ENCODE results near the gene ARHGAP15. TPM values are rescaled to one million over a fixed set of nuclear protein-coding genes. Genes with fewer than 3 reads are reported as not detected.

ARHGAP15 gene
- polyA plus RNA-seq, 2 donors, result 0.69 to 1.1 TPM

DNA sequence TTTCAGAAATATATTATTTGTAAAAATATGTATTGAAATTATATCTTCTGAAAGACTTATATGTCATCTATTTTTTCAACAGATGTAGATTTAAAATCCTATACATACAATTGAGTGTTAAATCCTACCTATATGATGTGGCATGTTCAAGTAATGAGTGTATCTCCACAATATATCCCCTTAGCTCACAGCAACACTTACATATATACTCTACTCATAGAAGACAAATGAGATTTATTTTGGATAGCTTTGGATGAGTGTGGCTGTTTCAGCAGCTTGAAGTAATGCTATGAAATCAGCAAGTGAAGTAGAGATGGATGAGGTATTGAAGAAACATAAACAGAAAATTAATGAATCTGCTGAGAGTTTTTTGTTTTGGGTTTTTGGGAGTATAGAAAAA lies 263.1 kb downstream of the ARHGAP15 start:
- H3K4me3 ChIP-seq (ENCODE audit: low read depth in 1 of 2, low read length in 2 of 2), result no peak overlapping the region
- no peaks in the 10 kb centered on the region for H3K36me3 ChIP-seq (ENCODE audit: control insufficient read depth in 2 of 2, insufficient read depth in 2 of 2, low read length in 1 of 2)
- no peaks in the 10 kb centered on the region for H3K9me3 ChIP-seq (ENCODE audit: control insufficient read depth in 2 of 2, insufficient read depth in 1 of 2, low read depth in 1 of 2, low read length in 1 of 2)
- no peak overlapping the region for H3K27ac ChIP-seq (ENCODE audit: low read depth in 2 of 2, low read length in 1 of 2)
- no peaks in the 10 kb centered on the region for H3K27me3 ChIP-seq (ENCODE audit: control insufficient read depth in 1 of 2, insufficient read depth in 2 of 2, low read length in 2 of 2)
- H3K4me1 ChIP-seq (ENCODE audit: control insufficient read depth in 2 of 2, insufficient read depth in 2 of 2, low read length in 1 of 2), result no peaks in the 10 kb centered on the region

DNA sequence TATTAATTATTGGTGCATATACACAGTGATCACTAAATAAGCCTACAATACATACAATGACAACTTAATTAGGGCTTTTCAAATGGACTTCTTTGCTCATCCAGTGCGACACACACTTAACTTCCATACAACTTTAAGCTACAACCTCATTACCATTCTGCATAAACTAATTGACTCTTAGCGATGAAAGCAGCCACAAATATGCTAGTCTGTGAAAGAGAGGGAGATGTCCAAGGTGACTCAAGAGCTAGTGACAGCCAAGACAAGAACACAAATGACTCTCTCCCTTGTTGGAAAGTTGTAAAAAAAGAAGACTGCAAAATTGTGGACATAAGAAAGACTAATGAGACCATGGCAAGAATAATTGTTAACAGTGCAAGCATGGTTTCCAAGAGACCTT lies 264.8 kb downstream of the ARHGAP15 start:
- H3K9me3 ChIP-seq (ENCODE audit: control insufficient read depth in 2 of 2, insufficient read depth in 1 of 2, low read depth in 1 of 2, low read length in 1 of 2), result no peaks in the 10 kb centered on the region

DNA sequence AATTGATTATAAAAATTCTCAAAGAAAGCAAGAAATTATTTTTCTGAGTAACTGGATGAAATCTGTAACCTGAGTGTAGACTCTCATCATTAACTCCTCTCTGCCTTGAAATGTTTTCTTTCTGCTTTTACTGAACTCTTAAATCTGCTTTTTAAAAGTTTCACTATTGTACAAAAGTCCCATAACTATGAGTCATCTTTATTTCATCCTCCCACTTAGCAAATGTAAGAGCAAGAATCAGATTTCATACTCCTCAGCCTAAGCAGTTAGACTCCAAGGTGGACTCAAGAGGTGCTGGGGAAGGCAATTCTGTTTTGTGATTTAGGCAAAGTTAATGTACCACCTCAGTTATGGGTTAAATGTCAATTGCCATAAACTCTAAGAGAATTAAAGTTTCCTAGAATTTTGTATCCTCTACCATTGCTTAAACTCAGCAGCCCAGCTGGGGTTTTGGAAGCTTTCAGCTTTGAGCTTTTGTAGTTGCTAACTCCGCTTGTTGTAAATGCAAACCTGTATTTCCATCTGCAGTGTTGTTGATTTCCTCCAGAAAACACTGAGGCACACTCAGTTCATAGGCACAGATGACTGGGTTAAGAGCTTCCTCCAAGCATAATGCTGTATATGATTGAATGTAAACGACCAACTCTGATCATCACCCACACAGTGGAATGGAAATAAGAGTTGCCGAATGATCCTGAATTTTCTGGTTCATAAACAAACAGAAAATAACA lies 268.8 kb downstream of the ARHGAP15 start:
- WGBS, 2 donors, result 38 to 61% methylated on average over 3 of the region's 3 CpGs
- H3K4me1 ChIP-seq (ENCODE audit: control insufficient read depth in 2 of 2, insufficient read depth in 2 of 2, low read length in 1 of 2), result no peaks in the 10 kb centered on the region
- no peak overlapping the region for H3K27ac ChIP-seq (ENCODE audit: low read depth in 2 of 2, low read length in 1 of 2)
- no peak overlapping the region for H3K4me3 ChIP-seq (ENCODE audit: low read depth in 1 of 2, low read length in 2 of 2)
- H3K9me3 ChIP-seq (ENCODE audit: control insufficient read depth in 2 of 2, insufficient read depth in 1 of 2, low read depth in 1 of 2, low read length in 1 of 2), result no peaks in the 10 kb centered on the region
- H3K36me3 ChIP-seq (ENCODE audit: control insufficient read depth in 2 of 2, insufficient read depth in 2 of 2, low read length in 1 of 2), result no peaks in the 10 kb centered on the region
- H3K27me3 ChIP-seq (ENCODE audit: control insufficient read depth in 1 of 2, insufficient read depth in 2 of 2, low read length in 2 of 2), result no peaks in the 10 kb centered on the region

More for the DNA sequence above, 264.8 kb downstream of the ARHGAP15 start:
- Histone ChIP-seq H3K27me3 (ENCODE audit: control insufficient read depth in 1 of 2, insufficient read depth in 2 of 2, low read length in 2 of 2) (no peaks in the 10 kb centered on the region), H3K4me3 (ENCODE audit: low read depth in 1 of 2, low read length in 2 of 2) (no peak overlapping the region), H3K4me1 (ENCODE audit: control insufficient read depth in 2 of 2, insufficient read depth in 2 of 2, low read length in 1 of 2) (no peaks in the 10 kb centered on the region), H3K27ac (ENCODE audit: low read depth in 2 of 2, low read length in 1 of 2) (no peak overlapping the region), H3K36me3 (ENCODE audit: control insufficient read depth in 2 of 2, insufficient read depth in 2 of 2, low read length in 1 of 2) (no peaks in the 10 kb centered on the region)
- 97 to 98% methylated on average over 2 of the region's 2 CpGs for WGBS, 2 donors

DNA sequence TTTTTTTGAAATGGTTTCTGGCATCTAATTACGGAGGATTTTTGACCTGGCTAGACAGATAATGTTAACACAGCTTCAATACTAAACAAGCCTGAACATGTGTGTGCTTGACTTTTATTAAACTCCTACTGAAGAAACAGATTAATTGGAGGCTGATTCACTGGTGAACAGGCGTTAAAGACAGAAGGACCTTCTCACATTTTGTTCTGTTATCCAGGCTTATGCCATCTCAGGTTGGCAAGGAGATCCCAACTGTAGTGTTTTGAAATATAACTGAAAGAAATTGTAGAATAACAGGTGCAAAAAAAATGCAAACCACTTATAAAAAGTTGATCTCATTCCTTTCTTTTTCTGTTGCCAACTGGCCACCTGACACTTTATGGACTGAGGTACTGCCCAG lies 269.6 kb downstream of the ARHGAP15 start:
- Histone ChIP-seq H3K27ac (ENCODE audit: low read depth in 2 of 2, low read length in 1 of 2) (no peak overlapping the region), H3K9me3 (ENCODE audit: control insufficient read depth in 2 of 2, insufficient read depth in 1 of 2, low read depth in 1 of 2, low read length in 1 of 2) (no peaks in the 10 kb centered on the region), H3K4me1 (ENCODE audit: control insufficient read depth in 2 of 2, insufficient read depth in 2 of 2, low read length in 1 of 2) (no peaks in the 10 kb centered on the region), H3K27me3 (ENCODE audit: control insufficient read depth in 1 of 2, insufficient read depth in 2 of 2, low read length in 2 of 2) (no peaks in the 10 kb centered on the region), H3K4me3 (ENCODE audit: low read depth in 1 of 2, low read length in 2 of 2) (no peak overlapping the region), H3K36me3 (ENCODE audit: control insufficient read depth in 2 of 2, insufficient read depth in 2 of 2, low read length in 1 of 2) (no peaks in the 10 kb centered on the region)
- WGBS, 2 donors, result 26 to 43% methylated on average over 2 of the region's 2 CpGs

DNA sequence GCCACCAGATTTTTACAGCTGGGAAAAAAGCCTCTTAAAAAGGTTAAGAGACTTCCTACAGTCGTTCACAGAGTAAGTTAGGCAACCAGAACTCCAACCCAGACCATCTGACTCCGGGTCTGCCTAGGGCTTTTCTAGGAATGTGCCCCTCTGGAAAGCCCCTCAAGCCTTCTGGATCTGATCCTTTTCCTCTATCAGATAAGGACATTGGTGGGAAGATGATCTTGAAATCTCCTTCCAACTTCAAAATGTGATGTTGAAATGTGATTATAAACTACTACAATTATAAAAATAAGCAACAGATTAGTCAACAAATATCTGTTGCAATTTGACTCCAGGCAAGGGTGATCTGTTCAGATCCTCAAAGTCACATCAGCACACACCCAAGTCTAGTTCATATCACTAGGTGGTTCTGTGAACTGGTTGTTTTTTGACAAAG lies 270.4 kb downstream of the ARHGAP15 start:
- Histone ChIP-seq H3K27ac (ENCODE audit: low read depth in 2 of 2, low read length in 1 of 2) (no peak overlapping the region), H3K4me3 (ENCODE audit: low read depth in 1 of 2, low read length in 2 of 2) (no peak overlapping the region), H3K27me3 (ENCODE audit: control insufficient read depth in 1 of 2, insufficient read depth in 2 of 2, low read length in 2 of 2) (no peaks in the 10 kb centered on the region), H3K36me3 (ENCODE audit: control insufficient read depth in 2 of 2, insufficient read depth in 2 of 2, low read length in 1 of 2) (no peaks in the 10 kb centered on the region), H3K9me3 (ENCODE audit: control insufficient read depth in 2 of 2, insufficient read depth in 1 of 2, low read depth in 1 of 2, low read length in 1 of 2) (no peaks in the 10 kb centered on the region), H3K4me1 (ENCODE audit: control insufficient read depth in 2 of 2, insufficient read depth in 2 of 2, low read length in 1 of 2) (no peaks in the 10 kb centered on the region)
- WGBS, 2 donors, result 66 to 75% methylated on average over 2 of the region's 2 CpGs

DNA sequence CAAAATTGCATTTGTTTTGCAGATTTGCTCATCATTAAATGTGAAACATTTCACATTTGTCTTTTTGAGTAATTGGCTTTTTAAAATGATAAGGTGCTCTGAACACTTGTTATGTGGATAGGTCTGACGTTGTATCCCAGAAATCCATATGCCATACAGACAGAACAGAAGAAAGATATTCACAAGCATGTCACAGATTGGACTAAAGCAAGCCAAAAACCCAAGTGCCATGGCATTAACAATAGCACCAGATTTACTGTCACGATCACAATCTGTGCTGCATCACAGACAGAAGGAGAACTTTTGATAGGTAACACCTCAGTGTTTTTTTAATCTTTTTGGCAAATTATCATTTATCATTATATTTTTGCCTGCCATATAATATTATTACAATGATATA lies 272.6 kb downstream of the ARHGAP15 start:
- no peaks in the 10 kb centered on the region for H3K4me1 ChIP-seq (ENCODE audit: control insufficient read depth in 2 of 2, insufficient read depth in 2 of 2, low read length in 1 of 2)
- no peaks in the 10 kb centered on the region for H3K9me3 ChIP-seq (ENCODE audit: control insufficient read depth in 2 of 2, insufficient read depth in 1 of 2, low read depth in 1 of 2, low read length in 1 of 2)
- no peaks in the 10 kb centered on the region for H3K36me3 ChIP-seq (ENCODE audit: control insufficient read depth in 2 of 2, insufficient read depth in 2 of 2, low read length in 1 of 2)
- H3K27ac ChIP-seq (ENCODE audit: low read depth in 2 of 2, low read length in 1 of 2), result no peak overlapping the region
- 83 to 88% methylated on average over 2 of the region's 2 CpGs for WGBS, 2 donors
- no peak overlapping the region for H3K4me3 ChIP-seq (ENCODE audit: low read depth in 1 of 2, low read length in 2 of 2)
- no peaks in the 10 kb centered on the region for H3K27me3 ChIP-seq (ENCODE audit: control insufficient read depth in 1 of 2, insufficient read depth in 2 of 2, low read length in 2 of 2)

DNA sequence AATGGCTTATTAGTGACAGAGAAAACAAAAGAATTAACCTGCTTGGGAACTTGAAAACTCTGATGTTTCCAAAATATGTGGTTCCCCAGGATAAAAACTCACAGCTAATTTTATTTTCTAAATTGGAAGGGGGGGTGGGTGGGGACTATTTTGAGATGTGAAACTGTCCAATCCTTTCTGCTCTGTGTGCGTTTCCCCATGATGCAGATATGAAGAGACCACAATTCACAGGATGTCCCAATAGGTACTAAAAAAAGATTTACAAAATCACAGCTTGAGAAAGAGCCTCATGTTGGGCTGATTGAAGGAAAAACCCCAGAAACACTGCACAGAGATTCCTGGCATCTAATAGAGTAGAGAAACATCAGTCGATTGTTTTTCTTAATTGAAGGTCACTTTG lies 273.2 kb downstream of the ARHGAP15 start:
- Histone ChIP-seq H3K9me3 (ENCODE audit: control insufficient read depth in 2 of 2, insufficient read depth in 1 of 2, low read depth in 1 of 2, low read length in 1 of 2) (no peaks in the 10 kb centered on the region), H3K27me3 (ENCODE audit: control insufficient read depth in 1 of 2, insufficient read depth in 2 of 2, low read length in 2 of 2) (no peaks in the 10 kb centered on the region), H3K27ac (ENCODE audit: low read depth in 2 of 2, low read length in 1 of 2) (no peak overlapping the region), H3K36me3 (ENCODE audit: control insufficient read depth in 2 of 2, insufficient read depth in 2 of 2, low read length in 1 of 2) (no peaks in the 10 kb centered on the region), H3K4me1 (ENCODE audit: control insufficient read depth in 2 of 2, insufficient read depth in 2 of 2, low read length in 1 of 2) (no peaks in the 10 kb centered on the region), H3K4me3 (ENCODE audit: low read depth in 1 of 2, low read length in 2 of 2) (no peak overlapping the region)
- 86 to 87% methylated on average over 2 of the region's 2 CpGs for WGBS, 2 donors

DNA sequence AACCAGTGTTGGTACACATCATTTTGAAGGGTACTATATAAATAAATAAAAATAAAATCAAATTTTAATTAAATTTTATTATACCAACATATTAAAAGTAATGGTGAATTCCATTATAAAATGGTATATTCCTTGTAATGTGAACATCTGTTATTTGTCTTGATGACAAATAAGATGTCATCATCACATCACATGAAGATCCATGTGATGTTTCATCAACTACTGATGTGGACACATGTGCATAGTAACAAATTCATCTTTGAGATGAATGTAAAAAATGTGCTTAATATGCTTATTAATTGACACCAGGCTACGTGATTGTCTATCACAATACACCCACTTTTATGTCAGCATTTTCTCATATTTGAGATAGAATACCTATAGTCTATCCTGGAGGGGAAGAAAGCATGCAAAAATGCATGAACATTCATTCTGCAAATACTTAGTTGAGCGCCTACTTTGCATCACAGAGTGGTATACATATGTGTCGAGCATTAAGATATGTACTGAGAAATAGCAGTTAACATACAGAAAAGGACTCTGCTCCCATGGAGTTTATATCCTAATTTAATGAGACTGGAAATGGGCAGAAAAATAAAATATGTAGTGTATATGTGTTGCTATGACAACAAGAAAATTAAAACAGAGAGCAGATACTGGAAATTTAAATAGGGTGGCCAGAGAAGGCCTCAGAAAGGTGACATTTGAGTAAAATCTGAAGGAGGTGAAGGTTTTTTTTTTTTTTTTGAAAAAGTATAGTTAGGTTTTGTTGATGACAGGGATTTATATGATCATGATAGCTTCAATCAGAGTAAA lies 281.1 kb downstream of the ARHGAP15 start:
- Histone ChIP-seq H3K4me1 (ENCODE audit: control insufficient read depth in 2 of 2, insufficient read depth in 2 of 2, low read length in 1 of 2) (no peaks in the 10 kb centered on the region), H3K36me3 (ENCODE audit: control insufficient read depth in 2 of 2, insufficient read depth in 2 of 2, low read length in 1 of 2) (no peaks in the 10 kb centered on the region), H3K27me3 (ENCODE audit: control insufficient read depth in 1 of 2, insufficient read depth in 2 of 2, low read length in 2 of 2) (no peaks in the 10 kb centered on the region), H3K4me3 (ENCODE audit: low read depth in 1 of 2, low read length in 2 of 2) (no peak overlapping the region), H3K27ac (ENCODE audit: low read depth in 2 of 2, low read length in 1 of 2) (no peak overlapping the region), H3K9me3 (ENCODE audit: control insufficient read depth in 2 of 2, insufficient read depth in 1 of 2, low read depth in 1 of 2, low read length in 1 of 2) (no peaks in the 10 kb centered on the region)
- 94 to 95% methylated on average over 3 of the region's 3 CpGs for WGBS, 2 donors

DNA sequence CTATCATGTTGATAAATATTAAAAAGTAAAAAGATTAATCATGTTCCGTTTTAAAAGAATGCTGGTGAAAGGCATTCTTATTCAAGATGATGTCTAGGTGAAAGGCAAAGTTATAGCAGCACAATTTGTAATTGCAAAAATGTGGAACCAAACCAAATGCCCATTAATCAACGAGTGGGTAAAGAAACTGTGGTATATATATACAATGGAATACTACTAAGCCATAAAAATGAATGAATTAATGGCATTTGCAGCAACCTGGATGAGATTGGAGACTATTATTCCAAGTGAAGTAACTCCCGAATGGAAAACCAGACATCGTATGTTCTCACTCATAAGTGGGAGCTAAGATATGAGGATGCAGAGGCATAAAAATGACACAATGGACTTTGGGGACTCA lies 286.4 kb downstream of the ARHGAP15 start:
- Histone ChIP-seq H3K27me3 (ENCODE audit: control insufficient read depth in 1 of 2, insufficient read depth in 2 of 2, low read length in 2 of 2) (no peaks in the 10 kb centered on the region), H3K4me1 (ENCODE audit: control insufficient read depth in 2 of 2, insufficient read depth in 2 of 2, low read length in 1 of 2) (no peaks in the 10 kb centered on the region), H3K4me3 (ENCODE audit: low read depth in 1 of 2, low read length in 2 of 2) (no peak overlapping the region), H3K36me3 (ENCODE audit: control insufficient read depth in 2 of 2, insufficient read depth in 2 of 2, low read length in 1 of 2) (no peaks in the 10 kb centered on the region), H3K9me3 (ENCODE audit: control insufficient read depth in 2 of 2, insufficient read depth in 1 of 2, low read depth in 1 of 2, low read length in 1 of 2) (no peaks in the 10 kb centered on the region), H3K27ac (ENCODE audit: low read depth in 2 of 2, low read length in 1 of 2) (no peak overlapping the region)
- WGBS, 2 donors, result 91 to 94% methylated on average over 4 of the region's 4 CpGs

DNA sequence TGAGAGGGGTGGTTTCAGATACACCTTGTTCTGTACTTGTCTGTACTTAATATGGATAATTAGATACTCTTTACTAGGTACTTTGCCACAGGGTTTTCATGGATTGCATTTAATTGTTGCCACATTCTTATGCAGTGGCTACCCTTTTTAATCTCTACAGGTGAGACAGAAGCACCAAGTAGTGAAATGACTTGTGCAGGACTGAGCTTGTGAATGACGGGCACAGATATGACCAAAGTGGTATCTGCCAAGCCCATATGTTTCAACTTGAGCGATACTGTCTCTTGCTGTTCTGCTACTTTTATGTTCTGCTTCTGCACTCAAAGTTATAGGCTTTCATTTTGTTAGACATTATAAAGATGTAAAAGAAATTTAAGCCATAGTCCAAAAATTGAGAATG lies 288.2 kb downstream of the ARHGAP15 start:
- 86 to 88% methylated on average over 2 of the region's 2 CpGs for WGBS, 2 donors
- Histone ChIP-seq H3K36me3 (ENCODE audit: control insufficient read depth in 2 of 2, insufficient read depth in 2 of 2, low read length in 1 of 2) (no peaks in the 10 kb centered on the region), H3K4me1 (ENCODE audit: control insufficient read depth in 2 of 2, insufficient read depth in 2 of 2, low read length in 1 of 2) (no peaks in the 10 kb centered on the region), H3K4me3 (ENCODE audit: low read depth in 1 of 2, low read length in 2 of 2) (no peak overlapping the region), H3K9me3 (ENCODE audit: control insufficient read depth in 2 of 2, insufficient read depth in 1 of 2, low read depth in 1 of 2, low read length in 1 of 2) (no peaks in the 10 kb centered on the region), H3K27me3 (ENCODE audit: control insufficient read depth in 1 of 2, insufficient read depth in 2 of 2, low read length in 2 of 2) (no peaks in the 10 kb centered on the region), H3K27ac (ENCODE audit: low read depth in 2 of 2, low read length in 1 of 2) (no peak overlapping the region)
